ENCODE measurements around the gene GARIN5B.

GRCh38 chr19:55352549-55353145 lies 10.4 kb downstream of the GARIN5B start:
- TF ChIP-seq ATF3 (IDR thresholded peaks at IDR 0.05; ENCODE audit: insufficient read depth, low read depth, low read length) (no peak), POLR2A (IDR thresholded peaks at IDR 0.05; ENCODE audit: control extremely low read depth in 1 of 2, low read depth in 2 of 2, low read length in 2 of 2) (no peak), YY1 (IDR thresholded peaks at IDR 0.05; ENCODE audit: low read depth, low read length) (no peak), CTCF (IDR thresholded peaks at IDR 0.05; ENCODE audit: control extremely low read depth in 1 of 3, insufficient read depth in 1 of 3, low read depth in 1 of 3, low read length in 3 of 3) (no peak), MAX (IDR thresholded peaks at IDR 0.05) (no peak), ZNF274 (IDR thresholded peaks at IDR 0.05; ENCODE audit: borderline replicate concordance, extremely low read depth, low read length) (no peak), RBBP5 (IDR thresholded peaks at IDR 0.05; ENCODE audit: borderline replicate concordance, low read depth, low read length) (no peak), SP4 (IDR thresholded peaks at IDR 0.05; ENCODE audit: low read length) (no peak), RNF2 (IDR thresholded peaks at IDR 0.05; ENCODE audit: borderline replicate concordance, low read depth, low read length, missing control alignments, poor library complexity, severe bottlenecking) (no peak), TAF1 (IDR thresholded peaks at IDR 0.05; ENCODE audit: low read depth, low read length) (no peak), CHD2 (IDR thresholded peaks at IDR 0.05; ENCODE audit: low read length) (no peak), ATF2 (IDR thresholded peaks at IDR 0.05; ENCODE audit: low read length) (no peak), EZH2 (IDR thresholded peaks at IDR 0.05; ENCODE audit: low read depth, low read length, severe bottlenecking) (no peak)

Data from H1 (cell line).